CD14-positive monocyte (primary cell): ENCODE measurements around the gene SAV1. TPM values are rescaled to one million over a fixed set of nuclear protein-coding genes. Genes with fewer than 3 reads are reported as not detected.
A peak's percentile ranks its signal among the peaks of the same experiment; 100 is the strongest.

Experiments used
- DNase-seq, 3 donors: peaks; one replicate each; pipeline ENCODE4 v3.0.0-alpha.2; 2011 to 2022
- H2AFZ ChIP-seq: 2 replicates; pipeline ENCODE4 v1.6.0; 2012; ENCODE audit warnings: mild to moderate bottlenecking, low read depth, low read length, inconsistent platforms; ENCODE audit not compliant: insufficient read depth, poor library complexity, severe bottlenecking
- H3K27ac ChIP-seq, 2 donors: 1 replicate in 1 of 2; 2 replicates in 1 of 2; pipeline ENCODE4 v1.5.1; 2012 to 2013; ENCODE audit warnings: low read length in 2 of 2, control low read depth in 1 of 2, inconsistent platforms in 1 of 2, low read depth in 1 of 2, mild to moderate bottlenecking in 1 of 2
- H3K27me3 ChIP-seq, 2 donors: one replicate each; pipeline versions ENCODE4 v1.6.0 to v1.6.1; 2011 to 2013; ENCODE audit warnings: low read length in 2 of 2; ENCODE audit not compliant: control insufficient read depth in 2 of 2, insufficient read depth in 2 of 2
- H3K36me3 ChIP-seq, 2 donors: replicated peaks in 1 of 2; 1 replicate in 1 of 2; 2 replicates in 1 of 2; pipeline versions ENCODE4 v1.5.1 to v1.6.1; 2012 to 2013; ENCODE audit warnings: low read length in 2 of 2, control low read depth in 1 of 2, inconsistent platforms in 1 of 2, mild to moderate bottlenecking in 1 of 2; ENCODE audit not compliant: insufficient read depth in 2 of 2, control insufficient read depth in 1 of 2
- H3K4me1 ChIP-seq, 2 donors: 1 replicate in 1 of 2; 2 replicates in 1 of 2; pipeline versions ENCODE4 v1.5.1 to v1.6.1; 2012 to 2013; ENCODE audit warnings: low read length in 2 of 2, control low read depth in 1 of 2, inconsistent platforms in 1 of 2, mild to moderate bottlenecking in 1 of 2, moderate library complexity in 1 of 2; ENCODE audit not compliant: insufficient read depth in 2 of 2, control insufficient read depth in 1 of 2
- H3K4me2 ChIP-seq: replicated peaks from 2 replicates; pipeline ENCODE3; 2012; ENCODE audit warnings: low read length, moderate library complexity, mild to moderate bottlenecking; ENCODE audit not compliant: poor library complexity, severe bottlenecking; ENCODE audit errors: extremely low read depth
- H3K4me3 ChIP-seq, 3 experiments: fragments of 200-600 bp in 1 of 3; sonication (generic) in 1 of 3; replicated peaks in 1 of 3; 1 replicate in 2 of 3; 2 replicates in 1 of 3; pipeline ENCODE4 v1.5.1; 2011 to 2013; ENCODE audit warnings: low read length in 3 of 3, mild to moderate bottlenecking in 3 of 3, control low read depth in 2 of 3, low read depth in 2 of 3, inconsistent platforms in 1 of 3, moderate library complexity in 1 of 3
- H3K79me2 ChIP-seq: 2 replicates; pipeline ENCODE4 v1.6.0; 2012; ENCODE audit warnings: mild to moderate bottlenecking, control low read depth, inconsistent platforms, low read length, moderate library complexity; ENCODE audit not compliant: insufficient read depth
- H3K9ac ChIP-seq: 2 replicates; pipeline ENCODE4 v1.6.0; 2017; ENCODE audit warnings: low read length, mild to moderate bottlenecking; ENCODE audit not compliant: insufficient read depth, poor library complexity, severe bottlenecking
- H3K9me3 ChIP-seq, 2 donors: replicated peaks in 1 of 2; 1 replicate in 1 of 2; 2 replicates in 1 of 2; pipeline versions ENCODE4 v1.5.1 to v1.6.1; 2012 to 2013; ENCODE audit warnings: low read length in 2 of 2, control low read depth in 1 of 2; ENCODE audit not compliant: control insufficient read depth in 1 of 2, insufficient read depth in 1 of 2
- H4K20me1 ChIP-seq: 2 replicates; pipeline ENCODE4 v1.6.0; 2012; ENCODE audit warnings: mild to moderate bottlenecking, low read length, control low read depth, moderate library complexity; ENCODE audit not compliant: insufficient read depth
- H3K27ac Mint-ChIP-seq, 7 donors: one replicate each; pipeline ENCODE4 v1.8.0; 2020; ENCODE audit warnings: mild to moderate bottlenecking in 7 of 7, mixed read lengths in 7 of 7, moderate library complexity in 6 of 7, inconsistent platforms in 2 of 7
- H3K27me3 Mint-ChIP-seq, 3 donors: one replicate each; pipeline ENCODE4 v1.8.0; 2021 to 2022; ENCODE audit warnings: low read depth in 3 of 3, mild to moderate bottlenecking in 3 of 3, mixed read lengths in 3 of 3, moderate library complexity in 3 of 3, inconsistent platforms in 1 of 3
- H3K36me3 Mint-ChIP-seq, 2 donors: one replicate each; pipeline ENCODE4 v1.8.0; 2020; ENCODE audit warnings: mixed read lengths in 2 of 2, inconsistent platforms in 1 of 2, mild to moderate bottlenecking in 1 of 2
- H3K4me1 Mint-ChIP-seq: one replicate; pipeline ENCODE4 v1.8.0; 2020; ENCODE audit warnings: mild to moderate bottlenecking, mixed read lengths
- H3K4me3 Mint-ChIP-seq, 2 donors: one replicate each; pipeline ENCODE4 v1.8.0; 2020; ENCODE audit warnings: mild to moderate bottlenecking in 2 of 2, mixed read lengths in 2 of 2, moderate library complexity in 1 of 2
- H3K9me3 Mint-ChIP-seq, 7 donors: one replicate each; pipeline ENCODE4 v1.8.0; 2020 to 2022; ENCODE audit warnings: mixed read lengths in 7 of 7, mild to moderate bottlenecking in 6 of 7, moderate library complexity in 6 of 7, inconsistent platforms in 2 of 7
- WGBS: methylation state at CpG from one replicate; pipeline ENCODE4 v1.1.5; 2013; ENCODE audit warnings: missing lambda C conversion rate; ENCODE audit not compliant: insufficient coverage; 5-methylcytosine and 5-hydroxymethylcytosine counted together
- intact Hi-C, 2 donors: fragments of 100-400 bp; cut with micrococcal nuclease; formaldehyde crosslinking; loops; one replicate each; pipeline versions ENCODE4 v1.15.0 to v1.15.1; 2023
- polyA minus RNA-seq: library from RNA; depleted of rRNA, polyadenylated mRNA; stranded (reverse); fragments of >200 nt; gene quantifications from 2 replicates; pipeline ENCODE4 v1.2.3, GENCODE V29; 2012
- polyA plus RNA-seq, 3 donors: library from polyadenylated mRNA; depleted of rRNA in 1 of 3; unstranded in 2 of 3; stranded (reverse) in 1 of 3; fragments of 300-500 nt in 2 of 3; fragments of >200 nt in 1 of 3; fragmentation: Illumina TruSeq in 2 of 3; gene quantifications; 1 replicate in 2 of 3; 2 replicates in 1 of 3; pipeline ENCODE4 v1.2.3, GENCODE V29; 2012 to 2021
- total RNA-seq, 12 experiments: library from RNA in 1 of 12; stranded (reverse) in 1 of 12; fragments of 120-200 nt in 1 of 12; gene quantifications; one replicate each; pipeline ENCODE4 v1.2.4 and lab custom pipeline; 2013 to 2026; ENCODE audit warnings: mixed read lengths in 6 of 12, inconsistent platforms in 1 of 12
- TF ChIP-seq, protein P1 (sequence below): fragments of 200-600 bp; IDR thresholded peaks from one replicate; pipeline ENCODE4 v1.8.0; 2022; ENCODE audit warnings: antibody characterized with exemption, mild to moderate bottlenecking

The SAV1 gene
- 5.2 TPM for total RNA-seq (2013)
- polyA plus RNA-seq = 1 to 10 TPM; 1.8 to 5.1 (median 4.8) TPM
- polyA minus RNA-seq = 1.8 and 2.6 TPM in 2 replicates
- total RNA-seq (lab: John Stamatoyannopoulos, UW) = 16.5 to 204 (median 30.3) reads per million in 11 experiments

DNA sequence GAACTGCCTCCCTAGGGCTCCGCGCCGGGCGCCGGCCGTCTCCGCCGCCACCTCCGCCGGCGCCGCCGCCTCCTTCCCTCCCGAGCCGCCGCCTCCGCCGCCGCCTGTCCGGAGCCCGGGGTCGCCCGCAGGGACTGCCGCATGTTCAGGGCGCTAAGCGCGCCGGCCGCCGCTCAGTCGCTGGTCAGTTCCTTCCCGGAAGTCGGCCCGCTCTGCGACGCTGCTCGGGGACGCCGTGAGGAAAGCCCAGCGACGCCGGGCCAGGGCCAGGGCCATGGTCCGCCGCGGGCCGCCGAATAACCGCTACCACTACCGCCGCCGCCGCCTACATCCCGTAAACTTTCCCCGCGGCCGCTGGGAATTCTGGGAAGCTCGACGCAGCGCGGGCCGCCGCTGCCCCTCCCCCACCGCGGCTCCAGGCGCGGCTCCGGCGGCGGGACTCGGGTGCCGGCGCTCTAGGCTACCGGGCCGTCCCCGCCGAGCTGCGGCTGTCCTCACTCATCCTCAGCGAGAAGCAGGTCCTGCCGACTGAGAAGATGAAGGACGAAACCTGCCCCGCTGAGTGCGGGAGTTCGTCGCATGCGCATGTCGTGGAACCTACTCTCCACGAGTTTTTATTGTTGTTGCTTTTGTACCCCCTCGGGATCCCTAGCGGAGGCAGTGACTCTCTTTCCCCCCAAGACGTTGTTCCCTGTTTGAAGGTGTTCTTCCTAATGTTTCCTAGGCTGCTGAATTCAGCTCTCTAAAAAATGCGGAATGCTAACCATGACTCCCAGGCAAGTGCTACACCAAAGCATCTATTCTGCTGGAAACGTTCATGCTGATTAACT, at the start of gene SAV1:
TSS of gene SAV1 (minus strand) at position 311 of the 830 bp plus-strand sequence. CDS start 339 bp downstream, outside the sequence.
- H3K9me3 Mint-ChIP-seq = no peaks in the 10 kb centered on the region
- H3K4me1 ChIP-seq = peaks cover 14 to 24% of the 10 kb centered on the region in 2 donors
- H3K27me3 Mint-ChIP-seq = peaks cover 0 to 3% (median 0%) of the 10 kb centered on the region in 3 donors
- peak within 1 kb of the TSS; percentile 85 for H3K4me2 ChIP-seq
- H2AFZ ChIP-seq = peak within 1 kb of the TSS; percentile 86
- peak; percentile 49 to 71 (median 65) for DNase-seq
- H3K36me3 Mint-ChIP-seq = peaks cover 9 to 11% of the 10 kb centered on the region in 2 donors
- H3K27ac Mint-ChIP-seq = peak within 1 kb of the TSS in 6 of 7 donors; percentile 13 to 79 (median 72)
- no peak within 1 kb of the TSS for H3K4me3 Mint-ChIP-seq
- H3K9me3 ChIP-seq = no peaks in the 10 kb centered on the region
- no peaks in the 10 kb centered on the region for H3K36me3 ChIP-seq
- WGBS = under 1% methylated on average over 87 of the region's 92 CpGs
- H3K27ac ChIP-seq = peak within 1 kb of the TSS; percentile 36 to 63
- H3K9ac ChIP-seq = peak within 1 kb of the TSS; percentile 69
- peaks cover 4% of the 10 kb centered on the region for H3K79me2 ChIP-seq
- H3K4me1 Mint-ChIP-seq = peaks cover 16% of the 10 kb centered on the region
- peak within 1 kb of the TSS; percentile 66 to 91 (median 89) for H3K4me3 ChIP-seq
- H4K20me1 ChIP-seq = no peaks in the 10 kb centered on the region
- peaks cover 0 to 5% of the 10 kb centered on the region in 2 donors for H3K27me3 ChIP-seq
- intact Hi-C loops = no loop called here
- TF ChIP-seq, protein P1, sequence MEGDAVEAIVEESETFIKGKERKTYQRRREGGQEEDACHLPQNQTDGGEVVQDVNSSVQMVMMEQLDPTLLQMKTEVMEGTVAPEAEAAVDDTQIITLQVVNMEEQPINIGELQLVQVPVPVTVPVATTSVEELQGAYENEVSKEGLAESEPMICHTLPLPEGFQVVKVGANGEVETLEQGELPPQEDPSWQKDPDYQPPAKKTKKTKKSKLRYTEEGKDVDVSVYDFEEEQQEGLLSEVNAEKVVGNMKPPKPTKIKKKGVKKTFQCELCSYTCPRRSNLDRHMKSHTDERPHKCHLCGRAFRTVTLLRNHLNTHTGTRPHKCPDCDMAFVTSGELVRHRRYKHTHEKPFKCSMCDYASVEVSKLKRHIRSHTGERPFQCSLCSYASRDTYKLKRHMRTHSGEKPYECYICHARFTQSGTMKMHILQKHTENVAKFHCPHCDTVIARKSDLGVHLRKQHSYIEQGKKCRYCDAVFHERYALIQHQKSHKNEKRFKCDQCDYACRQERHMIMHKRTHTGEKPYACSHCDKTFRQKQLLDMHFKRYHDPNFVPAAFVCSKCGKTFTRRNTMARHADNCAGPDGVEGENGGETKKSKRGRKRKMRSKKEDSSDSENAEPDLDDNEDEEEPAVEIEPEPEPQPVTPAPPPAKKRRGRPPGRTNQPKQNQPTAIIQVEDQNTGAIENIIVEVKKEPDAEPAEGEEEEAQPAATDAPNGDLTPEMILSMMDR = no peak

DNA sequence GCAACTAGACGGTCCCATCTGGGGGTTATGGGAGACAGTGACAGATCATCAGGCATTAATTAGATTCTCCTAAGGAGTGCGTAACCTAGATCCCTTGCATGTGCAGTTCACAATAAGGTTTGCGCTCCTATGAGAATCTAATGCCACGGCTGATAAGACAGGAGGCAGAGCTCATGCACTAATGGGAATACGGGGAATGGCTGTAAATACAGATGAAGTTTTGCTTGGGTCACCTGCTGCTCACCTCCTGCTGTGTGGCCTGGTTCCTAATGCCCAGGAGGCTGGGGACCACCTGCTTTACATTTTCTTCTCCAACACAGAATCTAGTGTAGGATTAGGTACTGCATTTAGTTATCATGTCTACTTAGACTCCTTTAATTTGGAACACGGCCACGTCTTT, 49.7 kb upstream of the SAV1 start:
- H3K27me3 Mint-ChIP-seq = peaks cover 0 to 2% (median 0%) of the 10 kb centered on the region in 3 donors
- Histone ChIP-seq H3K36me3 (peaks cover 26 to 41% of the 10 kb centered on the region in 2 donors), H3K4me1 (no peaks in the 10 kb centered on the region), H3K4me3 (no peak overlapping the region), H3K4me2 (no peak overlapping the region), H3K79me2 (no peaks in the 10 kb centered on the region), H3K9ac (no peak overlapping the region), H3K9me3 (no peaks in the 10 kb centered on the region), H3K27ac (no peak overlapping the region), H3K27me3 (no peaks in the 10 kb centered on the region), H4K20me1 (no peaks in the 10 kb centered on the region), H2AFZ (no peak overlapping the region)
- H3K4me3 Mint-ChIP-seq = no peak overlapping the region
- WGBS = no CpG with 5 or more reads among the region's 7 CpGs
- H3K36me3 Mint-ChIP-seq = peaks cover 25% of the 10 kb centered on the region in 2 donors
- intact Hi-C loops = no loop called here
- H3K27ac Mint-ChIP-seq = no peak overlapping the region
- no peak for DNase-seq
- no peaks in the 10 kb centered on the region for H3K9me3 Mint-ChIP-seq
- H3K4me1 Mint-ChIP-seq = no peaks in the 10 kb centered on the region
- TF ChIP-seq, protein P1 = no peak
